Fibroblast of upper back skin (primary cell): ENCODE measurements around the gene IL6R.

Experiments
- DNase-seq: peaks from one replicate; pipeline ENCODE4 v3.0.0-alpha.2; 2013

The IL6R gene

GRCh38 chr1:154453574-154454352 is 48.6 kb downstream of the IL6R start:
- DNase-seq = peak; percentile 78

- no peak for DNase-seq
Observed at GRCh38 chr1:154454386-154455120, 49.4 kb downstream of the IL6R start.

GRCh38 chr1:154456631-154457030 is 51.5 kb downstream of the IL6R start:
- DNase-seq = no peak

- no peak for DNase-seq
Observed at GRCh38 chr1:154459080-154459479, 53.9 kb downstream of the IL6R start.

GRCh38 chr1:154460695-154461260 is 55.6 kb downstream of the IL6R start:
- no peak for DNase-seq

GRCh38 chr1:154463512-154463990 is 58.4 kb downstream of the IL6R start:
- DNase-seq = no peak

- no peak for DNase-seq
Observed at GRCh38 chr1:154465621-154466195, 60.6 kb downstream of the IL6R start.

- no peak for DNase-seq
Observed at GRCh38 chr1:154466206-154466605, 61.1 kb downstream of the IL6R start.

- no peak for DNase-seq
Observed at GRCh38 chr1:154466921-154467417, 61.8 kb downstream of the IL6R start.

- DNase-seq = no peak
Observed at GRCh38 chr1:154467434-154468102, 62.4 kb downstream of the IL6R start.

GRCh38 chr1:154468535-154469250 is 63.5 kb downstream of the IL6R start:
- no peak for DNase-seq

GRCh38 chr1:154469844-154470560 is 64.9 kb downstream of the IL6R start:
- no peak for DNase-seq

GRCh38 chr1:154471304-154471703 is 66.2 kb downstream of the IL6R start:
- no peak for DNase-seq

GRCh38 chr1:154474802-154475201 is 69.7 kb downstream of the IL6R start:
- DNase-seq = peak; percentile 93

GRCh38 chr1:154476791-154477190 is 71.6 kb downstream of the IL6R start:
- DNase-seq = no peak

GRCh38 chr1:154478013-154478412 is 72.9 kb downstream of the IL6R start:
- no peak for DNase-seq

- DNase-seq = peak; percentile 41
Observed at GRCh38 chr1:154478639-154479038, 73.5 kb downstream of the IL6R start.

GRCh38 chr1:154479764-154480421 is 74.8 kb downstream of the IL6R start:
- DNase-seq = peak; percentile 90

- no peak for DNase-seq
Observed at GRCh38 chr1:154481053-154481452, 75.9 kb downstream of the IL6R start.

GRCh38 chr1:154483941-154484803 is 79.0 kb downstream of the IL6R start:
- no peak for DNase-seq
